GM18867 (cell line): ENCODE results near the gene CNTNAP1.

ENCODE experiments used
- ATAC-seq: cut with Tn5 transposase; IDR thresholded peaks from one replicate; pipeline ENCODE4 v1.9.1; 2021; ENCODE audit warnings: mild to moderate bottlenecking, moderate library complexity; ENCODE audit not compliant: unreplicated experiment

The CNTNAP1 gene

DNA sequence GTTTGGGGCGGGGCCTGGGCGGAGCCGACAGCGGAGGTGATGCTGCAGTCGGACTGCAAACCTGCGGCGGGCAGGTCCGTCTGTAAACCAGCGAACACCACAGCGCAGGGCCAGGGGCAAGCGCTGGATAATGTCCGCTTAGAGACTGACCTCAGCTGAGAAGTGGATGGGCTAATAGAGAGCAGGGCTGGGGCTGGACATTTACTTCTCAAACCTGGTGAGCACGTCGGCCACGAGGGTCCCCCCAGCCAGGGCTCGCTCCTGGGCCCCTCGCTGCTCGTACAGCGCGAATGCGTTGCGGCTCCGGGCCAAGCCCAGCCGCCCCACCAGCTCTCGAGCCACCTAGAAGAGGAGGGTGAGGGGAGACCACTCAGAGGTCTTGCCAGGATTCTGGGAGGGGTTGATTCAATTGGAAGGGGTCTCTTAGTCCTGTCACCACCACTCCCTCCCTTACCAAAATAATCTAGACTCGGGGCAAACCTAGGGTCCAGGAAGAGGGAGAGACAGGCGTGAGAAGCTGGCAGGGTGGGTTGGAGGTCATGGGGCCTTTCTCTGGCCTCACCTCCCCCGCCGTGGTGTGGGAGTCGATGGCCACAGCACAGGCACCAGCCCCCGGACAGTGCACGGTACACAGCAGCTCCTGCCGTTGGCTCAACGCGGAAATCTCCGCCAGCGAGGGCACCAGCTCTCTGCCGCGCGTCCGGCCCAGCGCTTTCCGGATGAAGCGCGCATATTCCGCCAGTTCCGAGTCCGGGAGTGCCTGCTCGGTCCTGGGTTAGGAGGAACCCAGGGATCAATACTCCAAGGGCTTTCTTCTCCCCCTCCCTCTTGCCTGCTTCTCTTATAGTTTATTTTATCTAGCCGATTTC lies 11.3 kb upstream of the CNTNAP1 start:
- ATAC-seq, result no peak

DNA sequence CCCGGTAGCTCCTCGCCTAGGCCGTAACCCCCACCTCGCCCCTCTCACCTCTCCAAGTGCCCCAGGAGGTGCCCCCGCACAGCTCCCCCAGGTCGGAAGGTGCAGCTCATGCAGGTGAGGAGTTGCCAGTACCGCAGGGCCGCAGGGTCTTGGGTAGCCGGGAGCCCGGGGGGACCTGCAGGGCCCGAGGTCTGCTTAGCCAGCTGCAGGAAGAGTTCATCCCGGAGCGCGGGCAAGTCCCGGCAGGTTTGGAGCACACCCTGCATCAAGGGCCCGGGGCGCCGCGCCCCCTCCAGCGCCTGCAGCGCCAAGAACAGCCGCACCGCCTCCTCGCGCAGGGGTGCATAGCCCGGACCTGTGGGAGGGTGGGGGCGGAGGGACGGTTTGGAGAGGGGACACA lies 10.3 kb upstream of the CNTNAP1 start:
- ATAC-seq, result no peak

DNA sequence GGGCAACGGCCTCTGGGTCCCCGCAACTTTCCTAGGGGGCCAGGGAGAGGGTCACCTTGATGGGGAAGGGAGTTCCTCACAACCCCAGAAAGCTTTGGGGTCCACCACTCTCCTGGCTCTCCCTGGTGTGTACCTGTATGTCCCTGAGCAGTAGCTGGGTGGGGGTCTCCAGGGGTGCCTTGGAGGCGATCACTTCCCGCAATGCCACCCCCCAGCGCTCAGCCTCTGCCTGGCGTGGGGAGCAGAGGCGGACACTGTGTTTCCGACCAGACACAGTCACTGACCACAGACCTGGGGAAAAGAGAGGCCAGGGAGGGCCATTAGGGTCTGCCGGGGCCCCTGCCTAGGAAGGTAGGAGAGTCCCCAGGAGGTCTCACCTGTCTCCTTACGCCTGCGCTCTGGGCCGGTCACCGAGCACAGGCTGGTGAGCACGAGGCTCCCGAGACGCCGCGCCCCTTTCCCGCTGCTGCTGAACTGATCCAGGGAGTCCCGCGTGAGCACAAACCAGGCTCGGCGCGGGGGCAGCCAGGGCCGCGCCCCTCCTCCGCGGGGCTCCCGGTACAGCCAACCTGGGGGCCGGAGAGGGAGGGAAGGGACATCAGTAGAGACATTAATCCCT lies 9.0 kb upstream of the CNTNAP1 start:
- ATAC-seq, result no peak

DNA sequence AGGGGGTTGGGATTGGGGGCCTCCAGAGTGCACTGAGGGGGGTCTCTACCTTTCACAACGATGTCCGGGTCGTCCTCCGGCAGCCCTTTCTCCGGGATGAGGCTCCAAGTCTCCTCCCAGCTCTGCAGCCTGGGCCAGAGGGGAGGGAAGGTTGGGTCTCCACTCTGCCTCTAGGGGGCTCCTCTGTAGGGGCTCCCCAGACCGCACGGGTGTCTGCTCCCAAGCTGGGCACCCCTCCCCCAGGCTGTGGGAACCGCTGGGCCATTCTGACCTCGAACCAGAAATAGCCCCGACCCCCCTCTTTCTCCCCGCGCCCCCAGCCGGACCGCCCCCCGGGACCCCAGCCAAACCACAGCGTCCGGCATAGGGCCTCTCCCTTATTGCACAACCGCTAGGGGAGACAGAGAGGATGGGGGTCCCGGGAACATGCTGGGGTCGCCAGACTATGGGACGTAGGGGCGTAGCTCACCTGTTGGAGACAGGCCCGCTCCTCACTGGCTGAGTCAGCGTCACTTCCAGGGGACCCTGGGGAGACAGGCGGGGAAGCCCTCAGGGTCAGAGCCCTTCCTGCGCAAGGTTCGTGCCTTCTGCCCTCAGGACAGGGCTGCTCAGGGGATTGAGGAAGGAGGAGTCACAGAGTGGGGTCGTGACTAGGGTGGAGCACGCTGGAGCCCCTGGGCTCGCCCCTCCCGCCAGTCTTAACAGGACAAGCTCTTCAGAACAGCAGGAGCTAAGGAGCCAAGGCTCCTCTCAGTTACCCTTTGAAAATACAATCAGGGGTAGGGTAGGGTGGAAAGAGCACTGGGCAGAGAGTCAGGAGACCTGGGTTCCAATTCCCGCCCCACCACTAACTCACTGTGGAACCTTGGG lies 8.2 kb upstream of the CNTNAP1 start:
- no peak for ATAC-seq

DNA sequence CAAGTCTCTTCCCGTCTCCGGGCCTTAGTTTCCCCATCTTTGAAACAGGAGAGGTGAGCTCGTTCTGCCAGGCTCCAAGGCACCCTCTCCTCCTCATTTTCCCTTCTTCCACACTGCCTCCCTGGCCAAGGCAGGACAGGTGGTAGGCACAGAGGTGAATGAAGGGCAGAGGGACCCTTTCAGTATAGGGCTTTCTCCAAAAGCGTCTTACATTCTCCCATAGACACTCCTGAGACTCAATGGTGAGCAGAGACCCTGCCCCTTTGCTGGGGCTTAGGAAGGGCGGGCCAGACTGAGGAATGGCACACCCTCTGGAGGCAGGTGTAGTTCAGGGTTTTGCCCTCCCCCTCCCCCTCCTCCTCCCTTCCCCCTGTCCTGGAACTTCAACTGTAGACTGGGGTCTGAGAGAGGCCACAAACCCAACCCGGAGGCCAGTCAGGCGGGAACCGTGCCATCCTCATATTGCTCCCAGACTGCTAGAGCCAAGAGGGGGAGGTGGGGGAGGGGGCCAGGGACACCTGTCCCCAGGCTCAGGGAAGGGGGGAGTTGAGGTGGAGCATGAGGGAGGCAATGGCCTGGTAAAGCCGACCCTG lies 7.5 kb upstream of the CNTNAP1 start:
- no peak for ATAC-seq

DNA sequence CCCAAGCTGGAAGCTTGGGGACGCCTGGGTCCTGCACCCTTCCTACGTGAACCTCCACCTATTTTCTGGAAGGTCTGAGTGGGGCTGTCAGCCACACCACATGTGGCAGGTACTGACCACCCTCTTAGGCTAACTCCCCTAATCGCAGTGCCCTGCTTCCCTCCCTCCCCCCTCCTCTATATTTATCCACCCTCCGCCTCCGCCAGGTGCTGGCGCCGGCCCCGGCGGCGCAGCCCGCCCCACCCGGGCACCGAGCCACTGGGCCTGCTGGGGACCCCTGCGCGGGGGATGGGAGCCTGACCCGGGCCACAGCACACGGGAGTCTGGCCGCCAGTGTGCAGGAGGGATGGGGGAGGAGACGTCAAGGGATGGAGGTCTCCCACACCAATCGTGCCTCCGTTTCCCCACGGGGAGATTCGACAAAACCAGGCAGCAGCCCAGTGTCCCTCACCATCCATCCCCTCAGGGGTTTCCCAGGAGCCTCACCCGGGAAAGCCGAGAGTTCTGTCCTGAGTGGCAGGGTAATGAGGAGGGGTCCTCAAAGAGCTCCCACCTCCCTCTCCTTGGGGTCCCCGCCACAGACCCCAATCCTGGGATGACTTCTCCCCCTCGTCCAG lies 6.9 kb upstream of the CNTNAP1 start:
- ATAC-seq, result no peak

DNA sequence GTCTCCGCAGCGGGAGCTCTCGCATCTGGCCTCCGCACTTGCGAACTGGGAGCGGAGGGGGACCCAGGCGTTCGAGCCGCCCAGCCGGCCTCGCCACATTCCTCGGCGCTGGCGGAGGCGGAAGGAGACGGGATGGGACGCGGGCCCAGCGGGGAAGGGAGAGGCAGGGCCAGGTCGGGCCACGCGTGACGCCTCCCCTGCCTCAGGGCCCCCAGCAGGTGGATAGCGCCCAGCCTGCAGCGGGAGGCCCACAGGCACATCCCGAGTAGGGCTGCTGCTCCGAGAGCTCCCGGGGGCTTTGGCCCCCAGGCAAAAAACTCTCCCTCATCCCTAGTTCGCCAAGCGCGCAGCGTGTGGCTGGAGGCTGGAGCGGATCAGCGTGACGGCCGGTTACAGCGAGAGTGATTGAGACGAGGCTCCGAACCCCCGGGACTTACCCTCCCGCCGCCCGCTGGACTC lies 6.3 kb upstream of the CNTNAP1 start:
- no peak for ATAC-seq

DNA sequence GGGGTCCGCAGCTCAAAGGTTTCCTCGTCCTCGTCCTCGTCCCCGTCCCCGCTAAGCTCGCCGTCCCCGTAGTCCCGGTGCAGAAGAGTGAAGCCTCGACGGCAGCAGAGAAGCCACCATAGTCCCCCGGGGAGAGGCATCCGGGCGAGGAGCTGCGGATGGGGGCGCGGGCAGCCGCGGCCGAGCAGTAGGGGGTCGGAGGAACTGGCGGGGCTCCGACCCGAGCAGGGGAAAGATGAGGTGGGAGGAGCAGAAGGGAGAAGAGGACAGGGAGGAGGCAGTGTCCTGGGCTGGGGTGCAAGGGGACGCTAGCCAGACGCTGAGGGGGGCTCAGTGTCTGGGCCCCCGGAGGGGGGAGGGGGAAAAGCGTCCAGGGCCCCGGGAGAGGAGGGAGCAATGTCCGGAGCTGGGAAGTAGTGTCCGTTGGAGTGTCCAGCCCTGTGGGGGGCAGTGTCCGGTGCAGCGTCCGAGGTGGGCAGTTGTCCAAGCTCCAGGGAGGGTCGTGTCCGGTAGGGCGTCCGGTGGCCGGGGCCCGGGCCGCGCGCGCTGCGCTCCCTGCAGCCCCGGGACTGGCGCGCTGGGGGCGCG lies 5.8 kb upstream of the CNTNAP1 start, which contains the start of gene PLEKHH3:
PLEKHH3 (minus strand) TSS at position 571 of the 588 bp plus-strand sequence; CDS start at position 140, 431 bp downstream.
- no peak for ATAC-seq

DNA sequence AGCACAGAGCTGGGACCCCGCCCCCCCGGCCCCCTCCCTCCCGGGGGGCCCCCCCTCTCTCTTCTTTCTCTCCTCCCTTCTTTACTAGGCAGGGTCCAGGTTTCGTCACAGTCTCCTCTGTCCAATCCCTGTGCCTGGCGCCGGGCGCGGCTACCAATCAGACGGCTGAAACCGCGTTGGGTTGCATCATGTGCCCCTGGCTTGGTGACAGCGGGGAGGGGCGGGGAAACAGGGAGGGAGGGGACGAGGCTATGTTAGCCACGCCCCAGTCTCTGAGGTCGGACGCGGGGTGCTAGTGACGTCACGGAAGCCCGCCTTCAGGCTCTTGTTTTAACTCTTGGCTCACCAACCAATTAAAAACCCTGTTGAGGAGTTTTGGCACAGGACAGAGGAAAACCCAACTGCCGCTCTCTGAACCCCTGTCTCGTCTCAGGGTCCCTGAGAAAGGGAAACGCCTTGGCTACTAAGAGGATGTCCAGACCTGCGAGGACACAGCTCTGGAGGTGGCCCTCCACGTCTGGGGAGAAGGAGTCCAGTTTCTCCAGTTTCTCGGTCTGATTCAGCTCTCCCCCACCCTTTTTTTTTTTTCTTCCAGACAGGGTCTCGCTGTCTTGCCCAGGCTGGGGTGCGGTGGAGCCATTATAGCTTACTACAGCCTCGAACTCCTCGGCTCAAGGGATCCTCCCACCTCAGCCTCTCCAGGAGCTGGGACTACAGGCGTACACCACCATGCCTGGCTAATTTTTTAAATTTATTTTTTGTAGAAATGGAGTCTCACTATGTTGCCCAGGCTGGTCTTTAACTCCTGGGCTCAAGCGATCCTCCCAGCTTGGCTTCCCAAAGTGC lies 5.1 kb upstream of the CNTNAP1 start:
- ATAC-seq, result peak; percentile 70

DNA sequence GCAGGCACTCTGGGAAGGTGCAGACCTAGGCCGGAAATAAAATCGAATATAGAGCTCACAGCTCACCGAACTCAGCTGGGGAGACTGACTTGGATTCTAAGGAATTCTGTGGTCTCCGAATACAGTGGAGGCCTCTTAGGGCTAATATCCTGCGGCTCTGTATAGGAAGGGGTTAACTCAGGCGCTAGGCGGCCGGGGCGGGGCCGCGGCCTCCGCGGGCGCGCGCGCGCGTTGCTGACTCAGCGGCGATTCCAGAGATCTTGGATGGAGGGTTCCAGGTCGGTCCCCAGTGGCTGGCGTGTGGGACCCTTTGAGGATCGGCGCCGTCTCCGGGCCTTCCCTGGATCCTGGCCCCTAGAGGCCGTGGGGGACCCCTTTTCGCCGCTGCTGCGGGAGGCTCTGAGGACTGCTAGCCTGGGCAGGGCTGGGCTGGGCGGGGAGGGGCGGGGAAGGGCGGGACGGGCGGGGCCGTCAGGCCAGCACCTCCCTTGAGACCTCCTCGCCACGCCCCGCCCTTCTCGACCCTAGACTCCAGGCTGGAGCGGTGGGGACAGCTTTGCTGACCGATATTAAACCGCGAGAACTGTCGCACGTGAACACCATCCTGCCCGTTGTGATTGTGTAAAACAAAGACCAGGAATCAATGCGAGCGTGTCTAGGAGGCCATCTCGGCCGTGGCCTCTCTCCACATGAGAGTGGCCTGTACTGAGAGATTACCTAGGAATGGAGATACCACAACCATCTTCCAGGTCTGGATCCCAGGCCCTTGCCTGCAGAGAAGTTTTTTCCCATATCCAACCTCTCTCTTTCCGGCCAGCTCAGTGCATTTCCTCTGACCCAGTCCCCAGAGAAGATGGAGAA lies 4.2 kb upstream of the CNTNAP1 start:
- ATAC-seq, result peak; percentile 28

DNA sequence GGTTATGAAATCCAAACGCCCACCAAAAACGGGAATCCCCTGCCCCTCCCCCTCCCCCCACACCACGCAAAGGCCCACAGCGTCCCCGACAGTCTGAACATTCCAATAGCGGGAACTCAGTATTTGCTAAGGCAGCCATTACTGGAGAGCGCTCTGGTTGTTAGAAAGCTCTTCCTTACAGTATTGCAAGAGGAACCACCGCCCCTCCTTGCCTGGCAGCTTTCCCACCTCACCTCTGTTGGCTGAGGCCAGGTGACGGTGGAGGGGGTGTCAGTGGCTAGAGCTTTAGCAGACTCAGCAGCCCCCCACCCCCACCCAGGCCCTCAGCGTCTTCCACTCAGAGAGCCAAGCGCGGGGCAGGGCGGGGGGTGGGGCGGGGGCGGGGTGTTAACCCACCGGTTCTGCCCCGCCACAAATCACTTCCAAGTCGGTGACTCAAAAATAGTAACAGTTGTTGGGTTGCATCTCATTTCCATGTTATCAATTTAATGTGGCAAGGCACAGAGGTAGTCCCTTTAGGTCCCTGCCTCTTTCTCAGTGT lies 3.3 kb upstream of the CNTNAP1 start:
- ATAC-seq, result no peak

DNA sequence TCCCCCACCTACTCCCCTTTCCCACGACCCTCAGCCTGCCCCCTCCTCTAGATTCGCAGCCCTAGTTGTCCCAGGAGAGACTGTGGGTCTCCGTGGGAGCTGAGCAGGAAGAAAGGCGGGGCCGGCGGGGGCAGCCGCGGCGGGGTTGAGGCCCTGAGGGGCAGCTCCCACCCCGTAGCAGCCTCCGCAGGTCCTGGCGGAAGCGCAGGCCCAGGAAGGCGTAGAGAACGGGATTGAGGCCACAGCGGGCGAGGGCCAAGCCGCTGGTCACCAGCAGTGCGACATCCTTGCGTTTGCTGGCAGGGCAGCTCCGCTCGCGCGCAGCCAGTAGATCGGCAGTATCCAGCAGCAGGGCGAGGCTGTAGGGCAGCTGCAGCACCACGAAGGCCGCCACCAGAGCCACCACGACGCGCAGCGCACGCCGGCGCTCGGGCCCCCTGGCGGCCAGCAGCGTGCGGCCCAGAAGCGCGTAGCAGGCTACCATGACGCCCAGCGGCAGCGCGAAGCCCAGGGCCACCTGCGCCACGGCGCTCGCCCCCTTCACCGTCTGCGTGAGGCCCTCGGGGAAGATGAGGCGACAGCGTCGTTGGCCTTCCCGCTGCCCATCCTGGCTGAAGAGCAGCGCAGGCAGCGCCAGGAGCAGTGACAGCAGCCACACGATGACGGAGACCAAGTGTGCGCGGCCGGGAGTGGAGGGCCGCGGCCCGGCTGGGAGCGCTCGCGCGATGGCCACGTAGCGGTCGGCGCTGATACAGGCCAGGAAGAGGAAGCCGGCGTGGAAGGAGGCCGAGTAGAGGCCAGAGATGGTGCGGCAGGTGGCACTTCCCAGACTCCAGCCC lies 2.6 kb upstream of the CNTNAP1 start:
- peak; percentile 21 for ATAC-seq

DNA sequence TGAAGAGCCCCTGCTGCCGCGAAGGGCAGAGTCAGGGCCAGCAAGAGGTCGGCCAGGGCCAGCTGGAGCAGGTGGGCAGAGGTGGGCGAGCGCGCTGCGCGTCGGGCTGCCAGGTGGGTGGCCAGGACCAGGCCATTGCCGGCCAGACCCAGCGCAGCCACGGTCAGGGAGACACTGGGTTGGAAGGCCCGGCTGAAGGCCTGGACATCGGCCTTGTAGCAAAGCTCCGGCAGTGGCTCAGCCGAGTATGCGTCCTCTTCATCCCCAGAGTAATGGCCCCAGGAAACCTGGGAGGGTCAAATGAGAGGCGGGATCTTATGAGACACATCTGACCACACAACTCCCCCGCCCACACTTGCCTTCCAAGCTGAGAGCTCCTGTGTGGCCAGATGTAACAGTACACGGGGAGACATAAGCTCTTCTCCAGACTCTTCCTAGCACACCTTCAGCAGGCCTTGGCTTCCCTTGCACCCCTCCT lies 2.0 kb upstream of the CNTNAP1 start:
- ATAC-seq, result no peak

DNA sequence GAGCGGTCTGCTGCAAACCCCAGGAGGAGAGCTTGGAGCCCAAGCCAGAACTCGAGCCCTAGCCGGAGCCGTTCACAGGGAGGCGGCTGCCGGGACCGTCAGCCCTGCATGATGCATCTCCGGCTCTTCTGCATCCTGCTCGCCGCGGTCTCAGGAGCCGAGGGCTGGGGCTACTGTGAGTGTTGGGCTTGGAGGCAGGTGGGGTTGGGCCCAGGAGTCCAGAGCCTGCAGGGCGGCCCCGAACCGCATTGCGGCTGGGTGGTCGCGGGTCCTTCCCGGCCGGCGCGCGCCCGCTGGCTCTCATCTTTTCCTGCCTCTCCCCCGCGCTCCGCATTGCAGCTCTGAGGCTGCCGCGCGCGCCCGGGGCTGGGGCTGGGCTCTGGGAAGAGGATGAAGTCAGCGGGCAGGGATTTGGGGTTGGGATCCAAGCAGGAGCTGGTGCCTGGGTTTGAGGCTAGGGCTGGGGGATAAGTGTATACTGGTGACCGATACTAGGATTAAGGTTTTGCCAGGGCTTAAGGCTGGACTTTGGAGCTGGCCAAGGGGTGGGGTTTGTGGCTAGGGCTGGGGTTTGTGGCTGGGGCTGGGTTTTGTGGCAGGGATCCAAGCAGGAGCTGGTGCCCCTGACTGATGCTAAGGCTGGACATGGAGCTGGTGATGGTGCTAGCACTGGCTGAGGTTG lies 532 bp downstream of the CNTNAP1 start:
- no peak for ATAC-seq

DNA sequence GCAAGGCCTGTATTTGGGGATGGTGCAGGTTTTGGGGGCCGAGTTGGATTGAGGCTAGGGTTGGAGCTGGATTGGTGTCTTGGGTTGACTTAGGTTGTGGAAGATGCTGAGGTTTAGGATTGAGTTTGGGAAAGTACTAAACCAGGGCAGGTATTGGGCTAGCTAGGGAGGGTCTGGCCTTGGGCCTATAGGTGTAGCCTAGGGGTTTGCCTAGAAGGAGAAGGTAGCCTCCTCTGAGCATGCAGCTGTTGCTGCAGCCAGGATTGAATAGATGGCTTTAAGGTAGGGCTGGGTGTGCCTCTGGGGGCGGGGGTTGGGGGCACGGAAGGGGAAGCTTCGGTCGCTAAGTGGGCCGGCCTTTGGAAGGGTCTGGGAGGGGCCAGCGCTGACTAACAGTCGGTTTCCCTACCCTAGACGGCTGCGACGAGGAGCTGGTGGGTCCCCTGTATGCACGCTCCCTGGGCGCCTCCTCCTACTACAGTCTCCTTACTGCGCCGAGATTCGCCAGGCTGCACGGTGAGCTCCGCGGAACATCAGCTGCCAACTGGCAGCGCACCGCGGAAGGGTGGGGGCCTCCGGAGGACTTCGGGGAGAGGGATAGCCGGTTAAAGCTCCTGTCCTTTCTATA lies 1.2 kb downstream of the CNTNAP1 start:
- ATAC-seq, result no peak
